ENCODE data around the gene VPS8. TPM values are rescaled to one million over a fixed set of nuclear protein-coding genes. Genes with fewer than 3 reads are reported as not detected.

Gene VPS8
- polyA plus RNA-seq, 4 donors = 35.6 to 47.8 (median 41.3) TPM

GRCh38 chr3:185079625-185080024, 267.7 kb downstream of the VPS8 start:
- DNase-seq (ENCODE audit: low read depth in 4 of 4, low spot score in 3 of 4) = no peak

DNA sequence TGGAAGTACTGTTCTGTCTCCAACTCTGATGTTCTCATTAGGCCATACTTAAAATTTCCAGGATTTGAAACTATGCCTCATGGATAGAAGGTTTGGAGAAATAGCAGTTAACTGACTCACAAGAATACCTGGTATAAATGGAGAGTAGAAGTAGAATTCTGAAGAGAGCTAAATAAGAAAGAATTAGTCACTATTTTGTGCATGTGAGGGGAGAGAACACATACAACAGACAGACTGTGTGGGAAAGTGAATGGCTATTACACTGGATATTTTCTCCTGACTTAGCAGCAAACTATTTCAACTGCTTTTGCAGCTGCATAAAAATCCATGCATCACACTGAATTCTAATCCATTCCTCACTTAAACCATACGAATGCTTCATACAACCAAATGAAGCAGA, 269.6 kb downstream of the VPS8 start:
- no peak for DNase-seq (ENCODE audit: low read depth in 4 of 4, low spot score in 3 of 4)

GRCh38 chr3:185082149-185082548, 270.2 kb downstream of the VPS8 start:
- DNase-seq (ENCODE audit: low read depth in 4 of 4, low spot score in 3 of 4) = no peak

- no peak for DNase-seq (ENCODE audit: low read depth in 4 of 4, low spot score in 3 of 4)
Observed at GRCh38 chr3:185082829-185083228, 270.9 kb downstream of the VPS8 start.

GRCh38 chr3:185084402-185084801, 272.4 kb downstream of the VPS8 start:
- no peak for DNase-seq (ENCODE audit: low read depth in 4 of 4, low spot score in 3 of 4)

GRCh38 chr3:185084901-185085300, 272.9 kb downstream of the VPS8 start:
- DNase-seq (ENCODE audit: low read depth in 4 of 4, low spot score in 3 of 4) = no peak

GRCh38 chr3:185087419-185087818, 275.5 kb downstream of the VPS8 start:
- no peak for DNase-seq (ENCODE audit: low read depth in 4 of 4, low spot score in 3 of 4)

GRCh38 chr3:185089343-185089742, 277.4 kb downstream of the VPS8 start:
- no peak for DNase-seq (ENCODE audit: low read depth in 4 of 4, low spot score in 3 of 4)

DNA sequence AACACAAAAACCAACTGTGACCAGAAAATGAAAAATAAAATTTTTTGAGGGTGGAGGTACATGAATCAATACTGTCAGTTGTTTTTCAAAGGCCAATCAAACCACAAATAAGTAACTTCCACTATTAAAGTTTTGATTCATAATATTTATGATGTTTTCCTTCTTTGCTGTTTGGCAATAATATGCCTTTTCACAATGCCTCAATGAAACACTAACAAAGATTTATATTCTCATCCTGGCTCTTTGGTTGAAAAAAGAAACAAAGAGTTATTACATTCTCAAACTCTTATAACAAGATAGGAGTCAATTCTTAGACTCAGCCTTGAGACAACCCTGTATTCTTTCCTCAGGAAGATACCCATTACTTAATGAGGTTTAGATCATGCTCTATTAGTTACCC, 277.8 kb downstream of the VPS8 start:
- no peak for DNase-seq (ENCODE audit: low read depth in 4 of 4, low spot score in 3 of 4)

GRCh38 chr3:185090811-185091210, 278.8 kb downstream of the VPS8 start:
- DNase-seq (ENCODE audit: low read depth in 4 of 4, low spot score in 3 of 4) = no peak

DNA sequence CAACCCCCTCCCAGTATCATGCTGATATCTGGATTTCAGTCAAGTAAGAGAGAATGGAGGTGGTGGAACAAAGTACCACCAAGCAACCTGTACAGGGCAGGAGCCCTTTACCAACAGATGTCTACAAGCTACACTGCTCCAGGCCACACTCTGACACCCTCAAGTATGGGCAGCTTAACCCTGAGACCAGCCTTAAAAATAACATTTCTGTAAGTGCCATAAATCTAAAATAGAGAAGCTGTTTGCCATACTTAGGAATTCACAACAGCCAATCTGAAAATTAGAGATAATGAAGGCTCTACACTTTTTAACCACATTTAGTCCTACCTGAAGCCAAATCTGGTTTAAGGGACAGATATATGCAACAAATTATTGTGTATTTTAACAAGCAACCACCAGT, 281.1 kb downstream of the VPS8 start:
- no peak for DNase-seq (ENCODE audit: low read depth in 4 of 4, low spot score in 3 of 4)

DNA sequence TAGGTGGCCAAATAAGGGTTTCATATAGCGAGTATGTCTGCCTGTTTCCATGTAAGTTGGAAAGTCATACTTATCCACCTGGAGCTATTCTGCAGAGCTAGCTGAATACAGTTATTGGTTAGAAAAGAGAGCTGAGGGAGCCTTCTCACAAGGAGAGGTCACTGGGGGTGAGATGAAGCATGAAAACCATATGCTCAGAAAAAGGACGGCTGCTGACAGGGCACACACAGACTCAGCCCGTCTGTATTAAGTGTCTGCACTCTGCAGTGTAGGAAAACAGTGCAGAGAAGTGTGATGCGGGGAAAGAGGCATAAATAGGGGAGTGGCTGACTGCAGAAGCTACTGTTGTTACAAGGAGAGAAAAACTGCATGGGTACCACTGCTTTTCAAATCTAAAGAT, 282.7 kb downstream of the VPS8 start:
- peak in 1 of 4 donors; percentile 12 for DNase-seq (ENCODE audit: low read depth in 4 of 4, low spot score in 3 of 4)

Other genes with a start within 250 kb of the VPS8 start
- gene MAGEF1, start 100.1 kb upstream of the VPS8 start, polyA plus RNA-seq (ENCODE audit: insufficient read length in 4 of 4) = 100 to 1,000 TPM in 1 of 4 donors, 10 to 100 TPM in 3; 57.1 to 105 (median 91.1) TPM

Data from left renal pelvis (tissue), 4 donors.